Omental fat pad (tissue), 4 donors: ENCODE results near the gene INTS2. TPM values are rescaled to one million over a fixed set of nuclear protein-coding genes. Genes with fewer than 3 reads are reported as not detected.
"Not testable (repeated sequence)": the region's sequence is repeated elsewhere in the genome, so short reads cannot be mapped to it uniquely, and the experiment has no call there.

Source experiments
- ATAC-seq: fragments of 150-250 bp; one replicate; pipeline ENCODE4 v1.9.1; 2016; ENCODE audit warnings: mild to moderate bottlenecking, moderate library complexity; ENCODE audit not compliant: low FRiP score
- DNase-seq: peaks from one replicate; pipeline ENCODE4 v3.0.0-alpha.2; 2019; ENCODE audit warnings: low spot score
- CTCF ChIP-seq, 3 donors: fragments of 450-650 bp; IDR thresholded peaks; one replicate each; pipeline ENCODE4 v1.5.1; 2016 to 2017; ENCODE audit warnings: antibody characterized with exemption in 3 of 3, mild to moderate bottlenecking in 3 of 3, moderate library complexity in 2 of 3
- total RNA-seq, 4 donors: library from RNA; depleted of rRNA; stranded (reverse); fragments of >200 nt; gene quantifications; one replicate each; pipeline ENCODE4 v1.1.0, GENCODE V29; 2016

Gene INTS2
- total RNA-seq, 4 donors from 2014 or later = 9.6 to 18.0 (median 10.6) TPM

GRCh38 chr17:61862105-61862574 lies 65.6 kb downstream of the INTS2 start:
- DNase-seq (no peak), ATAC-seq (no peak)
- no peak for TF ChIP-seq CTCF (IDR thresholded peaks at IDR 0.05)

DNA sequence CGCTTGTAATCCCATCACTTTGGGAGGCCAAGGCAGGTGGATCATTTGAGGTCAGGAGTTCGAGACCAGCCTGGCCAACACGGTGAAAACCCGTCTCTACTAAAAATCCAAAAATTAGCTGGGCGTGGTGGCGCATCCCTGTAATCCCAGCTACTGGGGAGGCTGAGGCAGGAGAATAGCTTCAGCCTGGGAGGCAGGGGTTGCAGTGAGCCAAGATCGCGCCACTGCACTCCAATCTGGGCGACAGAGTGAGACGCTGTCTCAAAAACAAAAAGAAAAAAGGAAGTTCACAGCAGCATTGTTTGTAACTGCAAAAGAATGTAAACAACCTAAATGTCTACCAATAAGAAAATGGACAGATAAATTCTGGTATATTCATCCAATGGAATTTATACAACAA lies 67.4 kb downstream of the INTS2 start:
- ATAC-seq, DNase-seq: not testable (repeated sequence)

DNA sequence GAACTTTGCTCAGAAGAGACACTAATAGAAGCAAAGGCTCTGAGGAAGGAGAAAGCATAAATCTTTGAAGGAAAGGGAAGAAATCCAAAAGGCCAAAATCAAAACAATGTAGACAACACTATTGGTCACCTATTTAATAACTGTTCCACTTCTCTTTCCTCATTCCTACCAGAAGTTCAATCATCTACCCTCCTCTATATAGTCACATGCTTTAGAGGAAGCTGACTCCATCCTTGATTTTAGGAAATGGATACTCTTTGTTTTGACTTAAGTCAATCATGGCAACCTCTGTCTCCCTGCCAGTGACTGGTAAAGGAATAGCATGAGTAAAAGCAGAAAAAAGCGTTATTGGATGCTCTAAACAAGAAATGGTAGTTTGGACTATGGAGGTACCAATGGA lies 71.7 kb downstream of the INTS2 start:
- no peak for TF ChIP-seq CTCF (IDR thresholded peaks at IDR 0.05)
- ATAC-seq (no peak), DNase-seq (no peak)

- no peak for DNase-seq
- TF ChIP-seq CTCF (IDR thresholded peaks at IDR 0.05) = no peak
- no peak for ATAC-seq
These were observed 74.9 kb downstream of the INTS2 start for GRCh38 chr17:61852857-61853256.

GRCh38 chr17:61849674-61850073 lies 78.1 kb downstream of the INTS2 start:
- ATAC-seq (no peak), DNase-seq (no peak)
- TF ChIP-seq CTCF (IDR thresholded peaks at IDR 0.05) = no peak

DNA sequence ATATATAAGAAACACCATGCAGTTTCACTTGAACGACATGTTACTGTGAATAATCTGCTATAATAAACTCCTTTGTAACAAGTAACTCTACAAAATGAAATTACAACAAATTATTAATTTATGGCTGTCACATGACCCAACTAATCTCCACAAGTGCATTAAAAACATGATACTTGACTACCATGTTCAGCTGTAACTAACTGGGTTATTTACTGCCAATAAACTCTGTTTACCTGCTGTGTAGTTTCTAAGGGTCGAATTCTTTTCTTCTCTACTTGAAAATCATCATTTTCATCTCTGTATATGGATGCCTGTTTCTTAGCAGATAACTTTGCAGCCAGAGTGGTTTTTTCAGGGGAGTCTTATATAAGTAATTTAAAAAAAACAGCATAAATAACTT lies 78.9 kb downstream of the INTS2 start:
- DNase-seq (no peak), ATAC-seq (no peak)
- TF ChIP-seq CTCF (IDR thresholded peaks at IDR 0.05) = no peak

DNA sequence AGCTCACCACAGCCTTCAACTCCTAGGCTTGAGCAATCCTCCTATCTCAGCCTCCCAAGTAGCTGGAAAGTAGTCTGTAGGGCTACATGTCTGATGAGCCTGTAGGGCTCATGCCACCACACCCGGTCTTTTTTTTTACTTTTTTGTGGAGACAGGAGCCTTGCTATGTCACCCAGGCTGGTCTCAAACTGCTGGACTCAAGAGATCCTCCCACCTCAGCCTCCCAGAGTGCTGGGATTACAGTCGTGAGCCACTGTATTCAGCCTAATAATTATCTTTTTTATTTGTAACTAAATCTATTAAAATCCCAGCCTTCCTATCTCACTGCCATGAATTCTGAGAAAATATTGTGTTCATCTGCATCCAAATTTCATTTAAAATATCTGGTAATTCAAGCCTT lies 79.5 kb downstream of the INTS2 start:
- DNase-seq (no peak), ATAC-seq (no peak)
- no peak for TF ChIP-seq CTCF (IDR thresholded peaks at IDR 0.05)

DNA sequence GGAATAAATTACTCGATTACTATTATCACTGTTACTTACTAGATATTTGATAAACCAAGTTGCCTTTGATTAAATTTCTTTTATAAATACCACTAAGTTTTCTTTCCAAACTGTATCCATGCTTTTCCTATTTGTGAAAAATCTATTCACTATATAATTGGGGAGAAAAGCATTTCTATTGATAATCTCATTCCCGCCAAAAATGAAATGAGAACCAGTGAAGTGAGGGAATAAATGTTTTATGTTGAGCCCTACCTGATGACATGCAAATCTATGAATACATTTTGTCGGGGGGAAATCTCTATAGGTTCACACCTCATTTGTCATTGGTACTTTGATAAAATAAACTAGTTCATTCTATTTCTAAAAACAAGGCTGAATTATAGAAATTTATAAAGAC lies 80.1 kb downstream of the INTS2 start:
- DNase-seq (no peak), ATAC-seq (no peak)
- no peak for TF ChIP-seq CTCF (IDR thresholded peaks at IDR 0.05)
